NAMALWA (cell line): Measurements from ENCODE around the gene ESPN.

ENCODE experiments used
- DNase-seq: peaks from one replicate; pipeline ENCODE4 v3.0.0-alpha.2; 2015; ENCODE audit warnings: low spot score

ESPN gene

GRCh38 chr1:6499296-6499695, 74.7 kb downstream of the ESPN start:
- DNase-seq, result no peak

GRCh38 chr1:6500544-6501278, 76.1 kb downstream of the ESPN start:
- no peak for DNase-seq

GRCh38 chr1:6501279-6501813, 76.8 kb downstream of the ESPN start:
- no peak for DNase-seq

- DNase-seq, result no peak
These were observed 77.7 kb downstream of the ESPN start for GRCh38 chr1:6502000-6502891.

GRCh38 chr1:6503884-6504602, 79.5 kb downstream of the ESPN start:
- no peak for DNase-seq

GRCh38 chr1:6504887-6505286, 80.3 kb downstream of the ESPN start:
- DNase-seq, result no peak

- DNase-seq, result no peak
These were observed 81.0 kb downstream of the ESPN start for GRCh38 chr1:6505367-6506209.

- DNase-seq, result no peak
These were observed 81.8 kb downstream of the ESPN start for GRCh38 chr1:6506210-6507036.

GRCh38 chr1:6507037-6507428, 82.5 kb downstream of the ESPN start:
- no peak for DNase-seq

GRCh38 chr1:6507461-6507911, 82.9 kb downstream of the ESPN start:
- DNase-seq, result no peak

GRCh38 chr1:6508154-6508815, 83.7 kb downstream of the ESPN start:
- no peak for DNase-seq

- DNase-seq, result no peak
These were observed 84.2 kb downstream of the ESPN start for GRCh38 chr1:6508816-6509189.

- no peak for DNase-seq
These were observed 84.8 kb downstream of the ESPN start for GRCh38 chr1:6509220-6509918.

- DNase-seq, result no peak
These were observed 85.3 kb downstream of the ESPN start for GRCh38 chr1:6509919-6510291.

- DNase-seq, result no peak
These were observed 85.9 kb downstream of the ESPN start for GRCh38 chr1:6510493-6510892.
